AG08396 (cell line): ENCODE data around the gene PRKAG2.

Source experiments
- DNase-seq: peaks from one replicate; pipeline ENCODE4 v3.0.0; 2012; ENCODE audit warnings: low spot score, mixed read lengths

PRKAG2 gene

DNA sequence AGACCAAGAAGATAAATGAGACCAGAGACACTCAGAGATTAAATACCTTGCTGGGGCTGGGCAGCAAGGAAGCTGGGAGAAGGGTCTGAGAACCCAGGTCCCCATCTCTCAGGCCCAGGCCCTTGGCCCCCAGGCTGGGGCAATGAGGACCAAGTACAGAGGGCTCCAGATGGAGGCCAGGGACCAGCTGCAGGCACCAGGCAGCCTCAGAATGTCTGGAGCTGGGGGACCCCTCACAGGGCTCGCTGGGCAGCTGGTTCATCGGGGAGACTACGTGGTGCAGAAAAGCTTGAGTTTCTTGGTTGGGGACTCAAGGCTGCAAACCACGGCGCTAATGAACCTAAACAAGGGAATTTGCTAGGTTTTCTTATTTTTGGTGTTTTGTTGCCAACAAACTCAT lies 75.6 kb downstream of the PRKAG2 start:
- no peak for DNase-seq

DNA sequence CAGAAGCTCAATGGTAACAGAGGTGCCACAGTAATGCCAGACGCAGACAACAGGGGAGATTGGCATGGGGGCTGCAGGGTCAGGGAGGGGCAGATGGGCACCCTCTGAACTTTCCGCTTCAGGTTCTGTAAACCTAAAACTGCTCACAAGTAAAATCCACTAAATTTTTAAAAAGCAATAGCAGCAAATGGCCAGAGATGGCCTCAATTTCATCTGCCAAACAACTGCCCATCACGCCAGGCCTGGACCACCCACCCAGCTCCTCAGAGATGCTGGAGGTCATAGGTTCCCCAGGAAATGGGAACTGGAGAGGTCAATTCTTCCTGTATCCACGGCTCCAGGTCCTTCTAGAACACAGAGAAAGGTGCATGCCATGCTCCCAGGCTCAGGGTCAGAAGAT lies 76.1 kb downstream of the PRKAG2 start:
- no peak for DNase-seq

DNA sequence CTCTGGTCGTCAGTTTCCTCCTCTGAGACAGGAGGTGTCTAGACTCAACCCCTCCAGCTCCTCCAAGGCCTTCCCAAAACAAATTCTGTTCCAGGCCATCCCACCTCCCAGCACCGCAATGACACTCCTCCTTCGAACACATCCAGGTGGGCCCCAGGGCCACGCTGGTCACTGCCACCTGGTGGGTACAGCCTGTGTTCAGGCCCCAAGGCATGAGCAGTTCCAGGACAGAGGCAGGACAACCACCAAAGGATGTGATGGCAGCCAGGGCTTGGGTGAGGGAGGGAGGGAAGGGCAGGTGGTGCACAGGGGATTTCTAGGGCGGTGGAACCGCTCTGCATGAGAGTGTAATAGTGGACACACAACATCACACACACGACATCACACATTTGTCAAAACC lies 76.5 kb downstream of the PRKAG2 start:
- no peak for DNase-seq

DNA sequence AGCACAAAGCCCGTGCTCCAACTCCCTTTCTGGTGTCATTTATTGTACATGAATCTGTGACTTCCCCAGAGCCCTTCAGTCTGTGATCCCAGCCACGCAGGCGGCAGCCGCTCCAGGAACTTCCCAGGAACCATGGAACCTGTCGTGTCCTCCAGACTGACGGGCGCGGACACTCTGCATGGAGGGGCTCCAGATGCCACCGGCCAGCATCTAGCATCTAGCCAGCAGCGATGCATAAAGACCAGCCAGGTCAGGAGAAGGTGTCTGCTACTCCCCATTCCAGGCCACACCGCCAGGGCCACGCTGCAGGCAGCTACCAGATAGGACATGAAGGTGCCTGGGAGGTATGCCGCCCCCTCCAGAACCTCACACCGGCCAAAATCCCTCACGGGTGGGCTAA lies 77.4 kb downstream of the PRKAG2 start:
- no peak for DNase-seq

DNA sequence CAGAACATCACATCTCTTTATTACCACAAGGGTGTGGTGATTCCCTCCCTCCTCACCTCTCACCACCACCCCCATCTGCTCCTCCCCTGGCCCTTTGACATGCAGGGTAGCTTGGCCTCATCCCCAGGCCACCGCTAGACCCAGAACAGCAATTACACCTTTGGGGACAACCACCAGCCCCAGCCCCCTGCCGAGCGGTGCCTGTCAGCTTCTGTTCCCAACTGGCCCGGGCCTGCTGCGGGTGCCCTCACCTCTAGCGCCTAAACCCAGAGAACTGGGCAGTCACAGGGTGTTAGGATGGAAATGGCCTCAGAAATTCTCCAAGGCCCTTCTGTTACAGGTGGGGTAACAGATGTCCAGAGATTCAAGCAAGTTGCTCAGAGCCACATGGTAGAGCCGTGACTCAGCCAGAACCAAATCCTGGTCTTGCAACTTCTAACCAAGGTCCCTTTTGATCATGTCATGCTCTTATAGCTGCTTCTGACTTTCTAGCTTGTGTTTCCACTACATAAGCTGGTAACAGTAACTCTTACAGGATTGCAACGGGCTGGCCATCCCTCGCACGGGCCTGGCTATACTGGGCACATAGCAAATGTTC lies 78.0 kb downstream of the PRKAG2 start:
- no peak for DNase-seq

DNA sequence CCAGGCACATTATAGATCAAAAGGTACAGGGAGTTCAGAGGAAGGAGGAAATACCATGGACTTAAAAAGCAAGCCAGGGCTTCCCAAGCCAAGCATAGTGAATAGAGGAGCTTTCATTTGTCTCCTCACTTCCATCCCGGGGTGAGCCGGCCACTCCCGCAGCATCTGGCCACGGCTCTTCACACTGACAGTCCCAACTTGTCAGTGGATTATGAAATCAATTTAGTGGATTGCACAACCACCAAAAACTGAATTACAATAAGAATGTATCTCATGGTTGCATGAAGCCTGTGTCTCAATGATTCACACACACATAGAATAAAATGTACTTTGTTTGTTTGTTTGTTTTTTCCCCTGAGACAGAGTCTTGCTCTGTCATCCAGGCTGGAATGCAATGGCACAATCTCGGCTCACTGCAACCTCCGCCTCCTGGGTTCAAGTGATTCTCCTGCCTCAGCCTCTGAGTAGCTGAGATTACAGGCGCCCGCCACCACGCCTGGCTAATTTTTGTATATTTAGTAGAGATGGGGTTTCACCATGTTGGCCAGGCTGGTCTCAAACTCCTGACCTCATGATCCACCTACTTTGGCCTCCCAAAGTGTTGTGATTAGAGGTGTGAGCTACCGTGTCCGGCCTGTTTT lies 79.1 kb downstream of the PRKAG2 start:
- DNase-seq: peak; percentile 68

DNA sequence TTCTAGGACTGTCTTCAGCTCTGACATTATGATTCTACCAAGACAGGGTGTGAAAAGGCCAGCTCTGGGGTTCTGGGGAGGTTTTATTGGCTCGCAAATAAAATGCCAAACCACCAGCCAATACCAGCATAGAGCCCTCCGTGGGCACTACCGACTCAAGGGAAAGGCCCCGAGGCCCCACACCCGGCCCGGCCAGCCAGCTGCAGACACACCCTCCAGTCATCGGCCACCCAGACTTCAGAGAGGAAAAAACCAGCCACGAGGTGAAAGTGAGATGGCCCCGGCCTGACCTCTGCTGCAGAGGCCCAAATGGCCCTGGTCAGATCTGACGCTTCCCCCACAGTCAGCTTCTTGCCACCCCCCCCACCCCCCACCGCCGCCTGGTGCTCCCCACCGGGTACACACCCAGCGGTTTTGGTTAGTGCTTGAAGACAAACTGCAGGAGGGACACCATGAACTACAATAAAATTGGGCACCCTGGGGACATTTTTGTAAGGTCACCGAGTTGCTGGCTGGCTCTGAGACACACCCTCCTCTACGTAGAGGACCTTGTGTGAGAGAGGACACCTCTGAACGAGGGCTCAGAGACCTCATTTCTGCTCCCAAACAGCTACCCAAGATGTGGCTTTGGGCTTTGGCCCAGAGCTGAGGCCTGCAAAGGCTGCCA lies 79.9 kb downstream of the PRKAG2 start:
- no peak for DNase-seq

DNA sequence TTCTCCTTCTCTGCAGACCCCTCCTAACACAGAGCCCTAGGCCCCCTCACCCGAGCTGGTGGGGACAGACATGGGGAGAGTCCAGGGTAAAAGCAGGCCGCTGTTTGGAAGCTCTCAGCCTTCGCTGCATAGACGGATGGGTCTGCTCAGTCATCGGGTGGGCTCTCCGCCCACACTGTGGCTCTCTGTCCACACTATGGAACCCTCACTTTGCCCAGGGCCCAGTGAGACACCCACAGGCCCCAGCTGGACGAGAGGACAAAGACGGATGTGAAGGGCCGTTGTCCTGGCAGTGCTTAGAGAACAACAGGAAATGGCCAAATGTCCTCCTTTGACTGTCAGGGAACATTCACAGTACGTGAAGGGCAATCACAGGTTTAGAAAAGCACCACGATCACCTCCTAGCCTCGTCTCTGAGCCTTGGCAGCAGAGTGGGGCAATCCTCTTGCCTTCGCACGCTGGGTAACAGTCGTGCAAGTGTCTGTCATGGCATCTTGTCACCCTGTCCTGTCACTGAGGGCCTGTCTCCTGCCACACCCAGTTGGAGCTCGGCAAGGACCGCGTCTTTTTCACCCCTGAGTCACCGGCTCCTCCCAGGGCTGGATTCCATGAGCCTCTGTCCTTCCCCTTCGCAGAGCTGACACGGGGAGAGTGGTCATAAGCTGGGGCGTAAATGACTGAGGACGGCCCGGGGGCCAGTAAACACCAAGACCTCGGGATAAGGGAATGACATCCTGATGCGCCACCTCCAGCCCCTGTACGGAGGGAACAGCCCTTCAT lies 80.6 kb downstream of the PRKAG2 start:
- peak; percentile 34 for DNase-seq

DNA sequence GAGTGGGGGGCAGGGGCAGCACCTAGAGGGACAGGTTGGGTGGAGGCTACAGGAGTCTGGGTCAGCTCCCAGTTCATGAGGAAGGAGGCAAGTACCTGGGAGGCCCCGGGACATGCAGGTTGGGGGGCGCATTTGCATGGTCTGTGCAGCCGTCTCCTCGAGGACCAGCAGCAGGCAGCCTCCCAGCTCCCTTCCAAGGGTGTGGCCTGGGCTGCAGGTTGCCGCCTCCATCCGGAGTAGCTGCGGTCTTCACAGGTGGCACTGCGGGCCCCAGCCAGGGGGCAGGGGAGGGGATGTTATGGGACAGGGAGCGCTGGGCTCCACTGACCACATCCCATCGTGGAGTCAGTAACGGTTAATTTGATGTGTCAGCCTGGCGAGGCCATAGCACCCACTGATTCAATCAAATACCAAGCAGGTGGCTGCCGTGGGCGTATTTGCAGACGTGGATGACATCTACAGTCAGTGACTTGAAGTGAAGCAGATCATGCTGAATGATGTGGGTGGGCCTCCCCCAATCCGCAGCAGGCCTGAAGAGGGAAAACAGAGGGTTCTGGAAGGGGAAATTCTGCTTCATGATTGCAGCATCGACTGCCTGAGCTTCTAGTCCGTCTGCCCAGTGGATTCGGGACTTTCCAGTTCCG lies 81.6 kb downstream of the PRKAG2 start:
- DNase-seq: no peak

DNA sequence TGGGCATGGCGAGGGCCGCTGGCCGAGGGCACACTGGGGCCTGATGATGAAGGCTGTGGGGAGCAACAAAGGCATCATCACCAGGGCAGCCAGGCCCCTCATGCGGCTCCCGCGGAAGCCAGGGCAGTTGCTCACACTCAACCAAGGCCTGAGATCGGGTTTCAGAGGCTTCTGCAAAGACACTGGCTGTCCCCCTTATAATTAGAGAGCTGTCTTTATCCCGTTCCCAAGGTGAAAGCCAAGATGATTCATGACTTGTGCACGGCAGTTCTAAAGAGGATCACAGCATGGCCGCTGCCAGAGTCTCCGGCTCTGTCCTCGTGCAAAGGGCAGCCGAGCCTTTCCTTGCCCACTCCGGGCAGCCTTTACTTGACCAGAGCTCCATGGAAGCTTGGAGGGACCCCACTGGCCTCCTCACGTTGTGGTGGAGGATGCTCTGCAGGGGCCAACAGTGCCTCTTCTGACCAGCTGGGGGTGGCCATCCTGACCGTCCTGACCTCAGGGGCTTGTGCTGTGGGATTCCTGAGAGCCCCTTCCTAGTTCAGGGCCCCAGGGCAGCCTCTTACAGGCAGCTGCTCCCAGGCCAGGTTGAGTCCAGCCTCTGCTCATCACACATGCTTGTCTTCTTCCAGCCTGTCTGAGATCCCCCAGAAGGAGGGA lies 82.3 kb downstream of the PRKAG2 start:
- no peak for DNase-seq

DNA sequence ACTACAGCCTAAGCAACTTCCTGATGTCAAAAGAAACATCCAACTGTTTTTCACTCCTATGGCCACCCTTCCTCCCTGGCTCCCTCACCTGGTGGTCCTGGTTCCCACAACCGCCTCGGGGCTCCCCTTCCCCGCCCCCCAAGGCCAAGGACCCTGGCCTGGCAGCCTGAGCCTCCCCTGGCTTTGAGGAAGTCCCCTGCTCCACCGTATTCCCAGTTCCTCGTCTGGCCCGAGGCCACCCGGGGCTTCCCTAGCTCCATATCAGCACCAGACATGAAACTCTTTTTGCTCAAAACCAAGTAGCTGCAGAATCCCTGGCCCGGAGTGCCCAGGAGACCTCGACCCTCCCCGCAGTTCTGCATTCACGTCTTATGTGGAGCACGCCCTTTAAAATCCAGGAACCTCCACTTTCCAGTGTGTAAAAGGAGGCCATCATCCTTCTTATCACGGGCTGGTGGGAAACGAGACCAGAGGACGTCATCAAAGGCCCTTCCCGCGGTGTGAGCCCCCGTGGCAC lies 82.9 kb downstream of the PRKAG2 start:
- DNase-seq: no peak

DNA sequence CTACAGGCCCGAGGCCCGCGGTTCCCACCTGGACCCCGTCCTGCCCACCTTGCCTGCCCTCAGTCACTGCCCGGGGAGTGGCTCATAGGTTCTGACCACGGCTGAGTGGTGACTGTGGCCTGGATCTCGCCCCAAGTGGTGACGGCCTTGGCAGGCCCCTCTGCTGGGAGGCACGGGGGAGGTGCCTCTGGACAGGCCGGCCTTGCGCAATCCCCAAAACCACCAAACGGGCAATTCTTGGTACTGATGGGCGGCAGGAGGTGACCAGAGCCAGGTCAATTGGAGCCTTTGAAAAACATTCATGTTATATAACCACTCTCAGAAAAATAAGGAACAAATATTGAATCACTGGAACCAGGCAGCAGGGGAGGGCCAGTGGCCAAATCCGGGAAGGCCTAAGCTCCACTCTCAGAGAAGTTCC lies 83.4 kb downstream of the PRKAG2 start:
- DNase-seq: no peak

DNA sequence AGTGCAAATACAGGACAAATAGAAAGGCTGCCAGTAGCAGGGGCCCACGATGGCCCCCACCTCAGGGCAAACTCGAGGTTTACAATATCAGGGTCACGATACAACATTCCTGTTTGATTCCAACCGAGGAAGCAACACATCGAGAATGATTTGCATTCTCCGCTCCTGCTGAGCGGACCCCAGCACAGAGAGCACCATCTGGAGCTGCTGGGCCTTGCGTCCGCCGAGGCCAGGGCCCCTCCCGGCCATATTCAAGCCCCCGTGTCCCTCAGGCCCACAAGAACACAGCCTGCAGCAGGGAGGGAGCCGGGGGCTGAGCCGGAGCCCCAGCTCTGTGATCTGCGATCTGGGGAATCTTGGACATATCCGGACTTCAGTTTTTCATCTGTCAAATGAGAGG lies 84.3 kb downstream of the PRKAG2 start:
- DNase-seq: no peak

DNA sequence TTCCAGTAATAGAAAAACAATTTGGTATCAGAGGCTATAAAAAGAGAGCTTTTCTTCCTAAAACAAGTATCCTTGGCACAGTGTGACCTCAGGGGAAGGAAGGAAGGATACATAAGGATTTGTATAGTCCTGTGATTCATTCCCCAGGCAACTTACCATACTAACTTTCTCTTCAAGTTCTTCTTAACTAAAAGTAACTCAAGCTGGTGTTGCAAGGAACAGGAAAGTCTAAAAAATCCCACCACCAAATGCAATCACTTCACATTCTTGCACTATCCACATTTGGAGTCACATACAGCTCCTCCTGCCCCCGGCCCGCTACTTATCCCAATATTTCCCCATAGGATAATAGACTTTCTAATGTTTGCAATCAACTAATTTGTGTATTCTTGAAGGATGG lies 84.8 kb downstream of the PRKAG2 start:
- DNase-seq: no peak

DNA sequence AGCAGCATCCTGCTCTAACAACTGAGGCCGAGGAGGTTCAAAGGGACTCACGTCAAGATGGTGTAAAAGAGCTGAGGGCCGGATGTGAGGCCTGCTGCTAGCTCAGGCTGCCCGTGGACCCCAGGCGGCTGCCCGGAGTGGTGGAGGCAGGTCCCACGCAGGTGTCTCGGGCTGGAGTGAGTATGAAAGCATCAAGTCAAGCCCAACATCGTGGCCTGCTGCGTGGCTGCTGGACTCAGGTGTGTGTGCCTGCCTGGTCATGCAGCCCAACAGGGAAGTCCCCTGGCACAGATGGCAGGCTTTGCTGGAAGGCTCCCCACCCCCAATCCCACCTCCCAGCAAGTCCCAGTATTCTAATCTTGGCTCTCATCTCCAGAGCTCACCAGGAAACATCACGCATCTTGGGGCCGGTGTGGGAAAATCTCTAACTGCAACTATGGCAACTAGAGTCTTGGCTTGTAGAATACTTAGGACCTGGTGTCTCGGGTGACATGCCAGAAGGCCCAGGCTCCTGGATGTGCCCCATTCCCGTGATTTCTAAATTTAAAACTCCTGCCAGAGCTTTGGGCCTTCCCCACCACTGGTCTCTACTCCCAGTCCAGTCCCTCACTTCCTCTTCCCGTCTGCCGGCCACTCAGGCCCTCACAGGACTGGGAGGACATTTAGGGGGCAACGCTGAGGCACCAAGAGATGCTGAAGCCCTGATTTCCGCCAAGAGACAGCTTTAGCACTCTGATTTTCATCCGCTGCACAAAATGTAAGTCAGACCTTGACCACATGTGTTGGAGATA lies 85.9 kb downstream of the PRKAG2 start:
- DNase-seq: no peak

DNA sequence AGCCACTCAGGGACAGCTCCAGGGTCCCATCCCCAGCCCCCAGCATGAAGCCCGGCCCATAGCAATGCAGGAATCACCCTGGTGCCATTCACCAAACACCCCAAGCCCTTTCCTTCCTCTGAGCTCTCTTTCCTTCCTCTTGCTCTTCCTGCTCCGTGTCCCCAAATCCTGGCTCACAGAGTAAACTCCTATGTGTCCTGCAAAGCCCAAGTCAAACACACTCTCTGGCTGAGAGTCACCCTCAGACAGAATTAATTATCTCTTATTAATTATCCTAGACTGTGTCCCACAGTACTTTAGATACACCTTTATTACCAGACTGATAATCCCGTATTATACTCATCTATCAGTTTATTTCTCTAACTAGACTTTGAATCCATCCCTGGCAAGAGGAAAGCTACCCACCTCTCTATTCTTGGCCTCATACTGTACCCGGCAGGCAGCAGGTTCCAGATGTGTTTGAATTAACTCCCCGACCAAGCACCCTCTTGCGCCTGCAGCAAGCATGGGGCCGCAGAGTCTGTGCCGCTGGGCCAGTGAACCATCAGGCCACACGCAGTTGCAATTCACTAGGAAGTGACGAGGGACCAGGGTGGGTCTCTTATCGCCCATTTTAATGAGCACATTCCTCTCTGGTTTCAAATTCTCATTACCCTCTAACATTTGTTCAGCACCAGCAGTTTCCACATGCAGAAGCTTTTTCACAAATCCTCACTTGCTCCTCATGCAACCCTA lies 86.7 kb downstream of the PRKAG2 start:
- no peak for DNase-seq

DNA sequence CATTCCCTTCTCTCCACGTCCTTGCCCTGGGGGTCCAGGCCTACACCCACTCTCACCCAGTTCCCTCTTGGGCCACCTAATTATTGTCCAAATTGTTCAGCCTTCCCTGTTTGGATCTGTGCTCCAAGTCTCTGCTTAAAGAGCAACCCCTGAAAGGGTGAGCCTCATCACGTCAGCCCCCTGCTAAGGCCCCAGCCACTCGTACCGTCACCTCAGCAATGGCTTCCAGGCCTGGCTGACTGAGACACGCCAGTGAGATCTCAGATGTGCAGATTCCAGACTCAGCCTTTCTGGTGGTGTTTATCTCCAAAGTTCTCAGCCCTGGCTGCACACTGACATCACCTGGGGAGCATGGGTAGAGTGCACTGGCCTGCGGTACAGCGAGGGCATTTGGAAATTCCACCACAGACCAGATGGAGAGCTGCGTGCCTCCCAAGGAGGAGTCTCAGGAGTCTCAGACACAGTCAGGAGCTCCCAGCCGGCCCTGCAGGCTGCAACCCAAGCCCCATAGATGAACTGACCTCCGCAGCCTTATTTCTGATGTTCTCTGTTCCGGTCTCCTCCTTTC lies 87.5 kb downstream of the PRKAG2 start:
- DNase-seq: no peak

DNA sequence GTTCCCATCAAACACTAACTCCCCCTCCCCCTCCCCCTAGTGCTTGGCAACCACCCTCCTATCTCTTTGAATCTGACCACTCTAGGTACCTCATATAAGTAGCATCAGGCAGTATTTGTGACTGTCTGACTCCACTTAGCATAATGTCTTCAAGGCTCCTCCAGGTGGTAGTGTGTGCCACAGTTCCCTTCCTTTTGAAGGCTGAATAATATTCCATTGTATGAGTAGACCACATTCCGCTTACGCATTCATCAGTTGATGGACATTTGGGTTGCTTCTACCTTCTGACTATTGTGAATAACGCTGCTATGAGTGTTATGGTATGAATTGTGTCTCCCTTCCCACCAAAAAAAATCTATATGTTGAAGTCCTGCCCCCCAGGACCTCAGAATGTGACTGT lies 89.6 kb downstream of the PRKAG2 start:
- DNase-seq: no peak

DNA sequence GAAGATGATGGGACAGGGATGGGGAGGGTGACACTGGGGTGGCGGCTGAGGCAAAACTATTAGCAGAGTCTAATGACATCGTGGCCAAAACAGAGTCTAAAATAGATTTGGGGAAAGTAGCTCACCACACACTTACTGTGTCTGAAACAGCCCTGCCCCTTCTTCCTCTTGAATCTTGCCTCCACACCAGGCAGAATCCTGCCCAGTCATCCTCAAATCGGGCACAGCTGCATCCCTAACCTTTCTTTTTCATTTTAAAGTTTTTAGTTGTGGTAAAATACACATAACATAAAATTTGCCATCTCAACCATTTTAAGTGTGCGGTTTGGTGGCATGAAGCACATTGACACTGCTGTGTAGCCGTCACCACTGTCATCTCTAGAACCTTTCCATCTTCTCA lies 90.0 kb downstream of the PRKAG2 start:
- DNase-seq: no peak

DNA sequence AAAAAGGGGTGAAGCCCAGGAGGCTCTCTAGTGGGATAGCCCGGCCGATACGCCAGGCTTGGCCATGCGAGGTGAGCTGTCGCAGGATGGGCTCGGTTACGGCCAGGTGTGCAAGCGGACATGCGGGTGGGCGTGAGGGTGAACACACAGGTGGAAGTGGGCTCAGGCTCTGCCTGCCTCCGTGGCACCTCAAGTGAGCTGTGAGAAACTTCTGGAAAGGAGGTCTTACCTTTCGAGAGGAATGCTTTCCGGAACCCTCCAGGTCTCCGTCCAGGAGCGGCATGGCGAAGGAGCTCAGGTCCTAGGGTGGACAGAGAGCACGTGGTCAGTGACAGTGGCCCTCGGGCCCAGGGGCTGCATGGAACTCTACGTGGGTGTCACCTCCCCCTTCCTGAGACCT lies 90.7 kb downstream of the PRKAG2 start:
- DNase-seq: no peak
